Fibroblast of the aortic adventitia (primary cell): ENCODE results near the gene THRB. TPM values are rescaled to one million over a fixed set of nuclear protein-coding genes. Genes with fewer than 3 reads are reported as not detected.
A peak's percentile ranks its signal among the peaks of the same experiment; 100 is the strongest.

Experiments
- DNase-seq: peaks from one replicate; pipeline ENCODE4 v3.0.0-alpha.2; 2010; ENCODE audit warnings: low read depth
- H3K4me3 ChIP-seq: 2 replicates; pipeline ENCODE4 v1.5.1; 2011; ENCODE audit warnings: low read depth, mild to moderate bottlenecking, control low read depth, low read length, moderate library complexity
- CTCF ChIP-seq: IDR thresholded peaks from 2 replicates; pipeline ENCODE4 v1.5.1; 2011; ENCODE audit warnings: mild to moderate bottlenecking, low read length, control low read depth, inconsistent platforms; ENCODE audit not compliant: insufficient read depth
- total RNA-seq: library from RNA; depleted of rRNA; stranded (reverse); fragments of >200 nt; gene quantifications from 2 replicates; pipeline ENCODE4 v1.2.3, GENCODE V29; 2012; ENCODE audit warnings: low replicate concordance

The THRB gene
- total RNA-seq, 1 donor, result 4.7 TPM

GRCh38 chr3:24514119-24514518 lies 19.5 kb upstream of the THRB start:
- no peak overlapping the region for H3K4me3 ChIP-seq
- TF ChIP-seq CTCF, result no peak
- no peak for DNase-seq

GRCh38 chr3:24513463-24513862 lies 18.8 kb upstream of the THRB start:
- TF ChIP-seq CTCF, result no peak
- no peak for DNase-seq
- no peak overlapping the region for H3K4me3 ChIP-seq

- H3K4me3 ChIP-seq, result no peak overlapping the region
- TF ChIP-seq CTCF, result no peak
- no peak for DNase-seq
Observed at GRCh38 chr3:24512564-24513197, 18.0 kb upstream of the THRB start.

GRCh38 chr3:24510030-24510648 lies 15.5 kb upstream of the THRB start:
- no peak for TF ChIP-seq CTCF
- DNase-seq, result no peak
- no peak overlapping the region for H3K4me3 ChIP-seq

- H3K4me3 ChIP-seq, result no peak overlapping the region
- no peak for TF ChIP-seq CTCF
- DNase-seq, result peak; percentile 38
Observed at GRCh38 chr3:24508423-24508839, 13.8 kb upstream of the THRB start.

- no peak for TF ChIP-seq CTCF
- no peak for DNase-seq
- no peak overlapping the region for H3K4me3 ChIP-seq
Observed at GRCh38 chr3:24507776-24508422, 13.2 kb upstream of the THRB start.
